NB4 (cell line): Measurements from ENCODE around the gene SST.
A peak's percentile ranks its signal among the peaks of the same experiment; 100 is the strongest.

Experiments used
- DNase-seq: peaks from one replicate; pipeline ENCODE4 v3.0.0; 2010; ENCODE audit warnings: low read depth
- H3K4me3 ChIP-seq: one replicate; pipeline ENCODE4 v1.5.1; 2011; ENCODE audit warnings: mild to moderate bottlenecking, low read depth, low read length, moderate library complexity
- CTCF ChIP-seq: IDR thresholded peaks from one replicate; pipeline ENCODE4 v1.5.1; 2012; ENCODE audit warnings: low read depth, low read length
- MAX ChIP-seq: IDR thresholded peaks from 2 replicates; pipeline ENCODE4 v1.6.1; 2011; ENCODE audit warnings: low read depth, low read length
- MYC ChIP-seq: IDR thresholded peaks from 2 replicates; pipeline ENCODE4 v1.6.1; 2011; ENCODE audit warnings: low read depth, low read length
- POLR2A ChIP-seq: IDR thresholded peaks from 2 replicates; pipeline ENCODE4 v1.6.1; 2011; ENCODE audit warnings: mild to moderate bottlenecking; ENCODE audit not compliant: insufficient read length; ENCODE audit errors: extremely low read depth

The SST gene

GRCh38 chr3:187665764-187666402, 4.3 kb downstream of the SST start:
- DNase-seq = no peak
- no peak for TF ChIP-seq MYC
- no peak for TF ChIP-seq POLR2A
- TF ChIP-seq MAX = no peak
- no peak for TF ChIP-seq CTCF
- H3K4me3 ChIP-seq = no peak overlapping the region

- TF ChIP-seq MYC (no peak), CTCF (no peak), POLR2A (no peak), MAX (no peak)
- H3K4me3 ChIP-seq = no peak overlapping the region
- DNase-seq = no peak
Measured at GRCh38 chr3:187665010-187665409, 5.2 kb downstream of the SST start.

GRCh38 chr3:187662848-187663409, 7.3 kb downstream of the SST start:
- TF ChIP-seq MAX = no peak
- no peak for TF ChIP-seq CTCF
- no peak for TF ChIP-seq POLR2A
- TF ChIP-seq MYC = no peak
- H3K4me3 ChIP-seq = no peak overlapping the region
- DNase-seq = peak; percentile 10

- TF ChIP-seq POLR2A = no peak
- no peak for TF ChIP-seq CTCF
- no peak for TF ChIP-seq MAX
- no peak for TF ChIP-seq MYC
- no peak for DNase-seq
- H3K4me3 ChIP-seq = no peak overlapping the region
Measured at GRCh38 chr3:187661267-187661666, 8.9 kb downstream of the SST start.

- no peak overlapping the region for H3K4me3 ChIP-seq
- no peak for DNase-seq
- TF ChIP-seq MAX (no peak), CTCF (no peak), MYC (no peak), POLR2A (no peak)
Measured at GRCh38 chr3:187651282-187651681, 18.9 kb downstream of the SST start.
